NCI-H1048 (cell line): Measurements from ENCODE around the gene MYD88.

Experiments used
- DNase-seq: peaks from one replicate; lab custom pipeline; 2025; lab: John Stamatoyannopoulos, UW

MYD88 gene

GRCh38 chr3:38138349-38139190, at the start of gene MYD88:
Gene MYD88 (plus strand): TSS chr3:38138661. CDS start chr3:38138701, 40 bp downstream.
- peak; percentile 9 for DNase-seq

- no peak for DNase-seq
These were observed 49.3 kb upstream of the MYD88 start for GRCh38 chr3:38089163-38089562.

DNA sequence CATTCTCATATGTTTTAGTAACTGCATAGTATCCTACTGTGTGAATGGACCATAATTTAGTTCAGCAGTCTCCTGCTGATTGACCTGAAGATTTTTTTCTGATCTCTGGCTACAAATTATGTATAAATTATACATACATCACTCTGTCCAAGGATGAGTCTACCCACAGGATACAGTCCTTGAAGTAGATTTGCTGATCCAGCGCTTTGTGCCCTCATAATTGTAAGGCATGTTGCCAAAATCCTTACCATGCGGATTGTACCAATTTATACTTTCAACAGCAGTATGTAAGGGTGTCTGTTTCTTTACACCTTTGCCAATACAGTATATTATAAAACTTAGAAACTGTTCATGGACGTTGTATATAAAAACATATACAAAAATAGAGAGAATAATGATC, 48.0 kb upstream of the MYD88 start:
- no peak for DNase-seq

- DNase-seq: no peak
These were observed 43.5 kb upstream of the MYD88 start for GRCh38 chr3:38094999-38095398.

GRCh38 chr3:38095669-38096483, 42.6 kb upstream of the MYD88 start:
- no peak for DNase-seq

- DNase-seq: no peak
These were observed 40.8 kb upstream of the MYD88 start for GRCh38 chr3:38097446-38098375.

DNA sequence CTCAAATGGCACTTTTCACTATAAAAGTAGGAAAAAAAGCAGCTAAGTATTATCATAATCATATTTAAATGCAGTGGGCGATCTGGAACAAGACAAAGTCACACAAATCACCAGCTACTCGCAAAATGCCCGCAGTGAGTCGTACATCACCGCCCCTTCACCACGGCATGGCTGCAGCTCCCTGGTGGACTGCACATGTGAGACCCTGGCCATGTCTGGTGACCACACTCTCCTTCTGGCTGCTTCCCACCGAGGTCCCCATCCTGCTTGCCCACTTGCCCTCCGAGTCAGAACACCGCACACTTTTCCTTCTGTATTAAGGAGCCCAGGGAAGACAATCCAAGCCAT, 40.1 kb upstream of the MYD88 start:
- no peak for DNase-seq

- no peak for DNase-seq
These were observed 38.9 kb upstream of the MYD88 start for GRCh38 chr3:38099518-38099917.

GRCh38 chr3:38100498-38100897, 38.0 kb upstream of the MYD88 start:
- no peak for DNase-seq

DNA sequence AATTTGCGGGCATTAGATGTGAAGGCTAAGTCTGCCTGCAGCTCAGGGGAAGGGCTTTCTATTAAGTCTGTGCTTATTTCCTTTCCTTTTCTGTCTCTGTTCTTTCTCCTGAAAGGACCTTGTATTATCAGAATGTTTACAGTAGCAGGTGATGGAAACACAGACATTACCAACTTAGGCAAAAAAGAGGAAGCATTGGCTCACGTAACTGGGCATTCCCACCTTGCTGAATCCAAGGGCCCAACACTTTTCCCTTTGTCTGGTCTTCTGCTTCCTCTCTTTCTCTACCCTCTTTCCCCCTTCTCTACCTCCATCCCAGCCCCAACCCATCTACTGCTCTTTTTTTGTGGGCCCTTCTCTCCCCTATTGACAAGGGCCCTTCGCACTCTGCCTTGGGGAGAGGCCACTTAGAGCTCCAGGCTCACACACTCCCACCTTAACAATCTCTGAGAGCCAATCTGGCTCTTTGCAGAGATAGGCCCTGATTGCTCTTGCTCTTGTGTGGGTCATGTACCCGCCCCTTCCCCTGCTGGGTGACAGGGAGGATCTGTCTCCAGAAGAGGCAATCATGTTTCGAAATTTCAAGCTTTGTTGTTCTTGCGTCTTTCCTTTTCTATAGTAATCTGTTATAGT, 36.5 kb upstream of the MYD88 start:
- no peak for DNase-seq

GRCh38 chr3:38102444-38102814, 36.0 kb upstream of the MYD88 start:
- DNase-seq: no peak

GRCh38 chr3:38105525-38105924, 32.9 kb upstream of the MYD88 start:
- DNase-seq: no peak

DNA sequence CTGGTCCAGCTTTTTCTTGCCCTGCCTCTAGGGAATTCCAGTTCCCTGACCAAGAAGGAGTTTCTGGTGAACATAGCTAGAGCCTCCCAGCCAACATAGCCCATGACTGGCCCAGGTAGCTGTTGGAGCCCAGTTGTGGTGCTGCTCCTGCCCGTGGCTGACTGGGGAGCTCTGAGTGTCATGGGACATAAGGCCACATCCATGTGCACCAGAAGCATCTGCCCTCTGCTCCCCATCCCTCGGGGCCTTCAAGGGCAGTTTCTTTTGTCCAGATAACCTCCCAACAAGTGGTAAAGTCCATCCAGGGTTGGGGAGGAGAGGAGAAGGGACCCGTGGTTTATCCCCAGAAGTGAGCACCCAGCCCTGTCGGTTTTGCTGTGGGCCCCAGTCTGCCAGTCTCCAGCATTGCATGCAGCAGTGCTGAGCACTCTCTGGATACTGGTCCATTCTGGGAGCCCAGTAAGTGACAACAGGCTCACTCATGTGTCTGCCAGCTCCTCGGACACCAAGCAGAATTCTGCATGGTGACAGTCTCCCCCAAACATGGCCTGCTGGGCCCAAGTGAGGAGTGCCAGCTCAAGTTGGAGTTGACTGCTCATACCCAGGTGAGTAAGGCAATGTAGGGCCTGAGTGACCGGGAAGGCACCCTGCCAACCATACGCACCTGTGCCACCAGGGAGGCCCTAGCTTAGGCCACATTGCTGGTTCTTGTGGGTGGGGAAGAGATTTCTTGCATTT, 30.4 kb upstream of the MYD88 start:
- no peak for DNase-seq

GRCh38 chr3:38108649-38109579, 29.5 kb upstream of the MYD88 start:
- DNase-seq: no peak

GRCh38 chr3:38109580-38110313, 28.7 kb upstream of the MYD88 start:
- DNase-seq: no peak

- DNase-seq: no peak
These were observed 28.0 kb upstream of the MYD88 start for GRCh38 chr3:38110314-38111050.

DNA sequence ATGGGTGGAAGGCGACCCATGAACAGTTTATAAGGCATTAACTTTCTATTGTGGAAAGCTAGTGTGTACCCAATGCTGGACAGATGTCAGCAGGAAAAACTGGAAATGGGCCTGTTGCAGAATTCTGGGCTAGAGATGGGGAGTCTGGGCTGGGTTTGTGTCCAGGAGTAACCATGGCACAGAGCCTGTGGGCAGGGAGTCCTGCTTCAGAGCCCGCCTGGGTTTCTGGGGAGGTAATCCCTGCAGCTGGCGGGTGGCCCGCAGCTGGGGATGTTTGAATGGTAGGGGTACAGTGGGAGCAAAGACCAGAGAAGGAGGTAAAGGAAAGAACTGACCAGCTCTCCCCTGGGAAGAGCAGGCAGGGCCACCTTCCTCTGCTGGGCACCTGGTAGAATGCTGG, 27.3 kb upstream of the MYD88 start:
- no peak for DNase-seq

DNA sequence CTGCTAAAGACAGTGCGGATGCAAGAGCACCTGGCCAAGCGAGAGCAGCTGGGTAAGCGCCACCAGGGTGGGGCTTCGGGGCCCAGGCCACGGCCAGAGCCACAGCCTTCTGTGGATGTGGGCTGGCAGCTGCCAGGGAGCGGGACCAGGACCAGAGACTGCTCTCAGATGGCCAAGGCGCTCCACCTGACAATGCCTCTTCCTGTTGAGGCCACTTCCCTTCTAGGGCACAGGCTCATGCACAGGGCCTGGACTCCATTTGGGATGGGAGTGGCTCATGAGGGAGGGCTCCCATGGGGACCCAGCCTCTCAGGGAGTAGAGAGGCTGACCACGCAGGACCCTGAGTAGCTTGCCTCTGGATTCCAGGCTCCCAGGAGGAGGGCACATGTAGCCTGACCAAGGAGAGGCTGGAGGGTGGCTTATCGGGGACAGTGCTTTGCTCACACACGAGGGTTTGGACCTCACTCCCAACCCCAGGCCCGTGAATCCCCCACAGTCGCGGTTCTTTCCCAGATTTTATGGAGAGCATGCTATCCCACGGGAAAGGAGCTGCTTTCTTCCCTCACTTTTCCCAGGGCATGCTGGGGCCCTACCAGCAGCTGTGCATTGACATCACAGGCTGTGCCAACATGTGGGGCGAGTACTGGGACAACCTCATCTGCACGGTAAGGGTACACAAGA, 26.6 kb upstream of the MYD88 start:
- DNase-seq: no peak
